RPMI7951 (cell line): Measurements from ENCODE around the gene MCF2L. TPM values are rescaled to one million over a fixed set of nuclear protein-coding genes. Genes with fewer than 3 reads are reported as not detected.

Experiments
- DNase-seq: peaks from one replicate; pipeline ENCODE4 v3.0.0-alpha.2; 2012; ENCODE audit warnings: low read depth
- total RNA-seq: library from RNA; depleted of rRNA; stranded (reverse); fragments of >200 nt; shearing (Covaris generic); gene quantifications from 2 replicates; pipeline ENCODE4 v1.2.3, GENCODE V29; 2014

MCF2L gene
- total RNA-seq, 1 experiment from 2014 or later, result 4.8 TPM

GRCh38 chr13:112997188-112998130 lies 28.4 kb downstream of the MCF2L start:
- no peak for DNase-seq

- no peak for DNase-seq
Observed at GRCh38 chr13:112998521-112999280, 29.7 kb downstream of the MCF2L start.

DNA sequence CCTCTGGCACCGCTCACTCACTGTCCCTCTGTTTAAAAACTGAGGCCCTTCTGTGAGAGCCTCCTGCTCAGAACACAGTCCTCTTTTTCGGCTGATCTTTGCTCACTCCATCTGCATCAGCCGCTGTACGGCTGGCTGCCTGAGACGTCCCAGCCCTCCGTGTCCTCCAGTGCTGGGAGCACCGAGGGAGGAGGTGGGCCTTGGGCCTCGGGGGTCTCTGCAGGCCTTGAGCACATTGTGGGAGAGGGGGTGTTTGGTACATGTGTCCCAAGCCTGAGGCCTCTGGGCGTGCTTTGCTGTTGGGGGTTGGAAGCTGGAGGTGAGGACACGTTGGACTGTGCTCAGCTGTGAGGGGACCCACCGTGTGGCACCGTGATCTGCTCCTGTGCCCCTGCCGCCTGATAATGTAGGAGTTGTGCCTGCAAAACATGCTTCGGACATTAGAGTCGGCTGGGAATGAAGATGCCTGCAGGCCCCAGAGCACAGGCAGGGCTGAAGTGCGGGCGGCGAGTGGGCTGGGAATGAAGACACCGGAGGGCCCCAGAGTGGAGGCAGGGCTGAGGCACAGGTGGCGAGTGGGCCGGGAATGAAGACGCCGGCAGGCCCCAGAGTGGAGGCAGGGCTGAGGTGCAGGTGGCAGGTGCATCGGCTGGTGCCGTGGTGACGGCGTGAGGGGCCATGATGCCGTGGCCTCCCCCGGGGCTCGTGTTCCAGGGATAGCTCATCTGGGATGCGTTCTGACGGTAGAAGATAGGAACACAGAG lies 30.6 kb downstream of the MCF2L start:
- no peak for DNase-seq

DNA sequence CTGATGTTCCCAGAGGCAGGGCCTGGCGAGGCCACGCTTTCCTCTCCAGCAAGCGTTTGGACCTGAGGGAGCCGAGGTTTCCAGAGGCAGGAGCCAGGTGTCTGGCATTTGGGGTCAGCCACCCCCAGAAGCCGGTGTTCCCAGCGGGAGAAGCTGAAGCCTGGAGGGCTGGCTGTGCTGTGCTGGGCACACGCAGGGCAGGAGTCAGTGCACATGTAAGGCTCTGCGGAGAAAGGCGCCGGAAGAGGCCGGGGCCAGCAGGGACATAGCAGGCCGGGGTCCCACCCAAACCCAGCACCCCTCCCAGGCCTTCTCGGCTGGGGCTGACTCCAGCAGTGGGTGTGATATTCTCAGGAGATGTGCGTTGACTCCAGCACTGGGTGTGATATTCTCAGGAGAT lies 31.6 kb downstream of the MCF2L start:
- no peak for DNase-seq

DNA sequence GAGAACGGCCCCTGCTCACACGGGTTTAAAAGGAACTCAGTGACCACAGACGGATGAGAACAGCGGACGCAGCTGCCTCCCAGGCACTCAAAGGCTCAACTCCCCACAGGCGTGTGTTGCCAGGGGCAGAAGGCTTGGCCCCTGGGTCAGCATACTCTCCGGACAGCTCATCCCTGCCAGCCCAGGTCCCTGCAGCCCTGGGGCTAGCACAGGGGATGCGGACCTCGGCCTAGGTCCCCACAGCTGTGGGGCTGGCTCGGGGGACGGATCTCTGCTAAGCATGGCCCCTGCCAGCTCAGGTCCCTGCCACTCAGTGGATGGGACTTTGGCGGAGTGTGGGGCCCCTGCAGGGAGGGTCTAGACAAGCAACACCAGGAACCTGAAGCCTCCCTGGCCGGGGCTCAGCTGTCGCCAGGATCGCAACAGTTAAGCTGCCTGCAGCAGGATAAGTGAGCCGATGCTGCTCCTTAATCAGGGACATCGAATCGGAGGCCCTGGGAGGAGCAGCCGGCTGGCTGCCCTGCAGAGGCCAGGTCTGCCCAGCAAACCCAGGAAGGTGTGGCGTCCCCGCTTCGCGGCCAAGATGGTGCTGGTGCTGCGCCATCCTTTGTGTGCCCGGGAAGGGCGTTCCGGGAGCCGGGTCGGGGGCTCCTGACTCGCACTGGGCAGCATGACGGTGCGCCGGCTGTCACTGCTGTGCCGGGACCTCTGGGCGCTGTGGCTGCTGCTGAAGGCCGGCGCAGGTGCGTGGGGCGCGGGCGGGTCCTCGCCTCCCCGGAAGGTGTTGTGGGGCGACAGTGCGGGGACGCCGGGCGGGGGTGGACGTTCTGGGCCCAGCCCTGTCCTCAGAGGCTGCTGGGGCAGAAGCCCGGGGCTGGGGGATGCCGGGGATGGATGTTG lies 32.5 kb downstream of the MCF2L start:
- DNase-seq, result peak; percentile 34

- no peak for DNase-seq
Observed at GRCh38 chr13:113002206-113002912, 33.3 kb downstream of the MCF2L start.

DNA sequence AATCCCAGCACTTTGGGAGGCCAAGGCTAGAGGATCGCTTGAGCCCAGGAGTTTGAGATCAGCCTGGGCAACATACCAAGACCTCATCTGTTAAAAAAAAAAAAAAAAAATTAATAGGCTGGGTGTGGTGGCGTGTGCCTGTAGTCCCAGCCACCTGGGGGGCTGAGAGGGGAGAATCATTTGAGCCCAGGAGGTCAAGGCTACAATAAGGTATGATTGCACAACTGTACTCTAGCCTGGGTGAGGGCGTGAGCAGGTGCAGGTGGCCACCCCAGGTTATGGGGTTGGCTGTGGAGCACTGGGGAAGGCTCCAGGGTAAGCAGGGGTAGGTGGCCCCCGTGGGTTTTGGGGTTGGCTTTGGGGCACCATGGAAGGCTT lies 33.9 kb downstream of the MCF2L start:
- no peak for DNase-seq

DNA sequence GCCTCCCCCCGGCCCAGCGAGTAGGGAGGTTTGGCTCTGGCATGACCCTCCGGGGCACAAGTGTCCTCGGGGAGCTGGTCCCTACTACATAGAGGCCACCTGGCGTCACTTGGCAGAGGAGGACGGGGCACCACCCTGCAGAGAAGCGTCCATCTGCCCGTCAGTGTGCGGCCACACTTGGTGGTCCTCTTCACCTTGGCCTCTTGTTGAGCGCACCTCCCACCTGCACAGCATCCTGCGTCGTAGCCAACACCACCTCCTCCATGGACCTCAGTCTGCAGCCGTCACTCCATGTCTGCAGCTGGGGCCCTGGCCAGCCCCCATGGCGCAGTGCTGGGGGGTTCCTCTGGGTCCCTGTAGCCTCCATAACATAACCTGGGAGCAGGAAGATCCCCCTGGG lies 35.1 kb downstream of the MCF2L start:
- no peak for DNase-seq

- no peak for DNase-seq
Observed at GRCh38 chr13:113005076-113005865, 36.3 kb downstream of the MCF2L start.

GRCh38 chr13:113005997-113006396 lies 37.0 kb downstream of the MCF2L start:
- DNase-seq, result no peak

GRCh38 chr13:113006660-113007059 lies 37.6 kb downstream of the MCF2L start:
- DNase-seq, result no peak

DNA sequence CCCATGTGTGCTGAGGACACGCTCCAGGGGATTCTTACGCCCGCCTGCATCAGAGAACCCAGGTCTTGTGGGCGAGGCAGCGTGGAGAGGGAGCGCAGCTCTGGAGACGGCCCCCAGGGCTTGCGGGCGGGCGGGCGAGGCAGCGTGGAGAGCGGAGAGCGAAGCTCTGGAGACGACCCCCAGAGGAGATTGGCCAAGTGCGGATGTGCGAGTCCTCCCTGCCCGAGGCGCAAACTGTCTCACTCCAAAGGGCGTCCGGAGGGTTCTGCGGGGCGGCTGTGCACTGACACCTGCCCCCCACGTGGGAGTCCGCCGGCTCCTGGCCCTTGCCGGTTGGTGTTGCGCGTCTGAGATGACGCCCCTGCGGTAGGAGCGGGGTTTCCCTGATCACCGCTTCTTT lies 39.8 kb downstream of the MCF2L start:
- no peak for DNase-seq

- DNase-seq, result peak; percentile 51
Observed at GRCh38 chr13:113009743-113010509, 40.9 kb downstream of the MCF2L start.

- DNase-seq, result no peak
Observed at GRCh38 chr13:113010510-113010865, 41.5 kb downstream of the MCF2L start.

DNA sequence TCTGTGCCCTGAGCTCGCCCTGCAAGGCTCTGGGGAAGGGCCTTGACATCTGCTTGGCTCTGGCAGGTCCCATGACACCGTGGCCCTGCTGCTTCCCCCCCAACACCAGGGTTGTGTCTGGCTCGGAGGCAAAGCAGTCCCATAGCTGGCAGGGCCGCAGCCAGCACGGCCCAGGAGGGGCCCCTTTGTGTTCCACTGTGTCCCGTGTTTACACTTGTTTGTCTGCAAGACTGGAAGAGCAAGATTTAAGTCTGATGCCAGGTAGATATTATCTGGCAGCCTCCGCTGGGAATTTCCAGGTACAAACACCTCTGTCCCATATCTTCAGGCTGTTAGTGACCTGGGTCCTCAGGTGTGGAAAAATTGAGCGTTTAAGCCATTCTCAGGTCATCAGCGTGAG lies 44.3 kb downstream of the MCF2L start:
- no peak for DNase-seq

- DNase-seq, result no peak
Observed at GRCh38 chr13:113013878-113014751, 45.1 kb downstream of the MCF2L start.

DNA sequence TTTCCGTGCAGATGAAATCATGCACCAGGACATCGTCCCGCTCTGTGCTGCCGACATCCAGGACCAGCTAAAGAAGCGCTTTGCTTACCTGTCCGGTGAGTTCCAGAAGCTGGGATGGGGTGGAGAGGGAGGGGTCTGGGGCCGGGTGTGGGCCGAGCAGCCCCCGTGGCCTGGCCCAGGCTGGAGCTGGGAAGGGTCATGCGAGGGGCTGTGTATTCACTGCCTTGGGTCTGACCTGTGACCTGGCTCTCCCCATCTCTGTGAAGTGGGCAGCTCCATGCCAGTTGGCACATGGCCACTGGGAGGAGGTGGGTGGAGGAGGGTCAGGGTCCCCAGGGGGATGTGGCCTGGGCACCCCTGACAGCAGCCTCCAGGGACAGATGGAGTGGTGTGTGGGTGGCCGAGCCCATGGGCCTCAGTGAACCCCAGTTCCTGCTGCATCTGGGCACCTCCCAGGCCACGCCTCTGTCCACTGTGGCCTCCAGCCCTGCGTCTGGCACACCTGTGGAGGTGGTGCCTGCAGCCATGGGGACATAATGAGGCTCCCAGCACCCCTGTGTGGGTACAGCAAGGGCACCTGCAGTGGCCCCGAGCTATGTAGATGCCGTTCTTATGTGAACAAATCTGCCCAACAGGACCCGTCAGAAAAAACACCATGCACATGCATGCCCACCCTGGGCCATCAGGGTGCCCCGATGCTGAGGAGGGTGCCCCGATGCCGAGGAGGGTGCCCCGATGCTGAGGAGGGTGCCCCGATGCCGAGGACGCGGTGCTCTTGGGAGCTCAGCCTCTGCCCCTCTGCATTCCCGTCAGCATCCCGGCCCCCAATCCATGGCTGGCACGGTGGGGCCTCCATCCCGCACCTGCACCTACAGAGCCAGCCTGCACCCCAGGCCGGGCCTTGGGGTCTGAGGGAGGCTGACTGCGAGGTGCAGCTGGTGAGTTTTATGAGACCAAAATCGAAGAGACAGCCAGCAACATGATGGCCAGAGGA lies 46.0 kb downstream of the MCF2L start:
- DNase-seq, result no peak
